ENCODE data around the gene SVEP1. TPM values are rescaled to one million over a fixed set of nuclear protein-coding genes. Genes with fewer than 3 reads are reported as not detected.

The SVEP1 gene
- total and polyA plus RNA-seq, 3 experiments from 2014 or later = not detected

GRCh38 chr9:110575169-110575568 is 4.4 kb downstream of the SVEP1 start:
- no peak overlapping the region for H3K4me3 Mint-ChIP-seq
- H3K4me3 ChIP-seq (ENCODE audit: low read length) = no peak overlapping the region
- peaks cover 14 to 22% of the 10 kb centered on the region in 2 donors for H3K27me3 Mint-ChIP-seq
- H3K27ac Mint-ChIP-seq = no peak overlapping the region
- CTCF ChIA-PET = no interaction called here
- peaks cover 2% of the 10 kb centered on the region for H3K27me3 ChIP-seq (ENCODE audit: insufficient read depth, low read length, poor library complexity, severe bottlenecking)
- H3K9me3 Mint-ChIP-seq = peaks cover 2 to 8% (median 4%) of the 10 kb centered on the region in 5 donors
- POLR2A ChIA-PET = no interaction called here
- H3K36me3 ChIP-seq (ENCODE audit: insufficient read depth, low read length) = no peaks in the 10 kb centered on the region
- DNase-seq = no peak
- no peaks in the 10 kb centered on the region for H3K4me1 Mint-ChIP-seq
- no peaks in the 10 kb centered on the region for H3K9me3 ChIP-seq (ENCODE audit: low read length)
- peaks cover 0 to 2% (median 0%) of the 10 kb centered on the region in 3 donors for H3K36me3 Mint-ChIP-seq
- H3K4me1 ChIP-seq (ENCODE audit: insufficient read depth, low read length) = no peaks in the 10 kb centered on the region
- H3K27ac ChIP-seq (ENCODE audit: low read depth, low read length) = no peak overlapping the region

GRCh38 chr9:110573305-110573704 is 6.2 kb downstream of the SVEP1 start:
- Histone ChIP-seq H3K9me3 (ENCODE audit: low read length) (no peaks in the 10 kb centered on the region), H3K27me3 (ENCODE audit: insufficient read depth, low read length, poor library complexity, severe bottlenecking) (no peaks in the 10 kb centered on the region), H3K4me3 (ENCODE audit: low read length) (no peak overlapping the region), H3K4me1 (ENCODE audit: insufficient read depth, low read length) (no peaks in the 10 kb centered on the region), H3K27ac (ENCODE audit: low read depth, low read length) (no peak overlapping the region), H3K36me3 (ENCODE audit: insufficient read depth, low read length) (no peaks in the 10 kb centered on the region)
- Mint-ChIP-seq H3K27me3 (peaks cover 7 to 8% of the 10 kb centered on the region in 2 donors), H3K4me3 (no peak overlapping the region), H3K4me1 (no peaks in the 10 kb centered on the region), H3K27ac (no peak overlapping the region), H3K9me3 (peaks cover 0 to 4% (median 1%) of the 10 kb centered on the region in 5 donors), H3K36me3 (no peaks in the 10 kb centered on the region)
- ChIA-PET POLR2A (no interaction called here), CTCF (no interaction called here)
- no peak for DNase-seq

GRCh38 chr9:110571801-110572483 is 7.6 kb downstream of the SVEP1 start:
- peaks cover 0 to 3% (median 0%) of the 10 kb centered on the region in 5 donors for H3K9me3 Mint-ChIP-seq
- CTCF ChIA-PET = no interaction called here
- no peak overlapping the region for H3K4me3 Mint-ChIP-seq

GRCh38 chr9:110566156-110566555 is 13.4 kb downstream of the SVEP1 start:
- Mint-ChIP-seq H3K36me3 (no peaks in the 10 kb centered on the region), H3K9me3 (peaks cover 2 to 8% (median 5%) of the 10 kb centered on the region in 5 donors), H3K4me3 (no peak overlapping the region), H3K27ac (no peak overlapping the region), H3K4me1 (no peaks in the 10 kb centered on the region), H3K27me3 (no peaks in the 10 kb centered on the region)
- Histone ChIP-seq H3K4me3 (ENCODE audit: low read length) (no peak overlapping the region), H3K27me3 (ENCODE audit: insufficient read depth, low read length, poor library complexity, severe bottlenecking) (no peaks in the 10 kb centered on the region), H3K36me3 (ENCODE audit: insufficient read depth, low read length) (no peaks in the 10 kb centered on the region), H3K27ac (ENCODE audit: low read depth, low read length) (no peak overlapping the region), H3K9me3 (ENCODE audit: low read length) (no peaks in the 10 kb centered on the region), H3K4me1 (ENCODE audit: insufficient read depth, low read length) (no peaks in the 10 kb centered on the region)
- POLR2A ChIA-PET = no interaction called here
- DNase-seq = no peak
- CTCF ChIA-PET = no interaction called here

More at GRCh38 chr9:110571801-110572483, 7.6 kb downstream of the SVEP1 start:
- H3K36me3 ChIP-seq (ENCODE audit: insufficient read depth, low read length) = no peaks in the 10 kb centered on the region
- DNase-seq = no peak
- H3K27me3 Mint-ChIP-seq = peaks cover 0 to 5% of the 10 kb centered on the region in 2 donors
- H3K27me3 ChIP-seq (ENCODE audit: insufficient read depth, low read length, poor library complexity, severe bottlenecking) = no peaks in the 10 kb centered on the region
- no peaks in the 10 kb centered on the region for H3K9me3 ChIP-seq (ENCODE audit: low read length)
- H3K4me3 ChIP-seq (ENCODE audit: low read length) = no peak overlapping the region
- no peaks in the 10 kb centered on the region for H3K4me1 Mint-ChIP-seq
- POLR2A ChIA-PET = no interaction called here
- no peaks in the 10 kb centered on the region for H3K36me3 Mint-ChIP-seq
- H3K27ac Mint-ChIP-seq = no peak overlapping the region
- no peaks in the 10 kb centered on the region for H3K4me1 ChIP-seq (ENCODE audit: insufficient read depth, low read length)
- H3K27ac ChIP-seq (ENCODE audit: low read depth, low read length) = no peak overlapping the region

- no peak overlapping the region for H3K4me3 ChIP-seq (ENCODE audit: low read length)
- no peak overlapping the region for H3K27ac ChIP-seq (ENCODE audit: low read depth, low read length)
- DNase-seq = no peak
- H3K4me1 Mint-ChIP-seq = no peaks in the 10 kb centered on the region
- H3K27ac Mint-ChIP-seq = no peak overlapping the region
- H3K36me3 ChIP-seq (ENCODE audit: insufficient read depth, low read length) = no peaks in the 10 kb centered on the region
- no peaks in the 10 kb centered on the region for H3K27me3 Mint-ChIP-seq
- no peaks in the 10 kb centered on the region for H3K4me1 ChIP-seq (ENCODE audit: insufficient read depth, low read length)
- H3K4me3 Mint-ChIP-seq = no peak overlapping the region
- ChIA-PET CTCF (no interaction called here), POLR2A (no interaction called here)
- no peaks in the 10 kb centered on the region for H3K36me3 Mint-ChIP-seq
- H3K9me3 ChIP-seq (ENCODE audit: low read length) = no peaks in the 10 kb centered on the region
- H3K27me3 ChIP-seq (ENCODE audit: insufficient read depth, low read length, poor library complexity, severe bottlenecking) = no peaks in the 10 kb centered on the region
- H3K9me3 Mint-ChIP-seq = peaks cover 2 to 8% (median 3%) of the 10 kb centered on the region in 5 donors
Observed at GRCh38 chr9:110561826-110562225, 17.7 kb downstream of the SVEP1 start.

GRCh38 chr9:110559869-110560268 is 19.7 kb downstream of the SVEP1 start:
- Mint-ChIP-seq H3K4me1 (no peaks in the 10 kb centered on the region), H3K27ac (no peak overlapping the region), H3K9me3 (peaks cover 2 to 10% (median 3%) of the 10 kb centered on the region in 5 donors), H3K36me3 (no peaks in the 10 kb centered on the region), H3K4me3 (no peak overlapping the region), H3K27me3 (peaks cover 0 to 3% of the 10 kb centered on the region in 2 donors)
- ChIA-PET POLR2A (no interaction called here), CTCF (no interaction called here)
- Histone ChIP-seq H3K4me3 (ENCODE audit: low read length) (no peak overlapping the region), H3K36me3 (ENCODE audit: insufficient read depth, low read length) (no peaks in the 10 kb centered on the region), H3K4me1 (ENCODE audit: insufficient read depth, low read length) (no peaks in the 10 kb centered on the region), H3K27me3 (ENCODE audit: insufficient read depth, low read length, poor library complexity, severe bottlenecking) (no peaks in the 10 kb centered on the region), H3K9me3 (ENCODE audit: low read length) (no peaks in the 10 kb centered on the region), H3K27ac (ENCODE audit: low read depth, low read length) (no peak overlapping the region)
- DNase-seq = no peak

- Histone ChIP-seq H3K4me3 (ENCODE audit: low read length) (no peak overlapping the region), H3K4me1 (ENCODE audit: insufficient read depth, low read length) (no peaks in the 10 kb centered on the region), H3K9me3 (ENCODE audit: low read length) (no peaks in the 10 kb centered on the region), H3K27ac (ENCODE audit: low read depth, low read length) (no peak overlapping the region), H3K36me3 (ENCODE audit: insufficient read depth, low read length) (no peaks in the 10 kb centered on the region), H3K27me3 (ENCODE audit: insufficient read depth, low read length, poor library complexity, severe bottlenecking) (no peaks in the 10 kb centered on the region)
- DNase-seq = no peak
- no peaks in the 10 kb centered on the region for H3K36me3 Mint-ChIP-seq
- H3K27me3 Mint-ChIP-seq = peaks cover 0 to 3% of the 10 kb centered on the region in 2 donors
- no peaks in the 10 kb centered on the region for H3K4me1 Mint-ChIP-seq
- ChIA-PET CTCF (no interaction called here), POLR2A (no interaction called here)
- no peak overlapping the region for H3K4me3 Mint-ChIP-seq
- H3K9me3 Mint-ChIP-seq = peaks cover 0 to 13% (median 2%) of the 10 kb centered on the region in 5 donors
- H3K27ac Mint-ChIP-seq = no peak overlapping the region
Observed at GRCh38 chr9:110555551-110556331, 23.8 kb downstream of the SVEP1 start.

GRCh38 chr9:110546411-110546871 is 33.1 kb downstream of the SVEP1 start:
- CTCF ChIA-PET = no interaction called here
- no peaks in the 10 kb centered on the region for H3K4me1 Mint-ChIP-seq

More at GRCh38 chr9:110546411-110546871, 33.1 kb downstream of the SVEP1 start:
- no peak overlapping the region for H3K4me3 ChIP-seq (ENCODE audit: low read length)
- Mint-ChIP-seq H3K36me3 (no peaks in the 10 kb centered on the region), H3K27me3 (no peaks in the 10 kb centered on the region), H3K9me3 (peaks cover 0 to 4% (median 0%) of the 10 kb centered on the region in 5 donors), H3K4me3 (no peak overlapping the region), H3K27ac (no peak overlapping the region)
- H3K36me3 ChIP-seq (ENCODE audit: insufficient read depth, low read length) = no peaks in the 10 kb centered on the region
- no peaks in the 10 kb centered on the region for H3K4me1 ChIP-seq (ENCODE audit: insufficient read depth, low read length)
- DNase-seq = no peak
- H3K27me3 ChIP-seq (ENCODE audit: insufficient read depth, low read length, poor library complexity, severe bottlenecking) = no peaks in the 10 kb centered on the region
- POLR2A ChIA-PET = no interaction called here
- no peak overlapping the region for H3K27ac ChIP-seq (ENCODE audit: low read depth, low read length)
- no peaks in the 10 kb centered on the region for H3K9me3 ChIP-seq (ENCODE audit: low read length)
